HG03378 (cell line): ENCODE data around the gene ZNF844.
"Not testable (repeated sequence)": the region's sequence is repeated elsewhere in the genome, so short reads cannot be mapped to it uniquely, and the experiment has no call there.

Experiments used
- ATAC-seq: cut with Tn5 transposase; IDR thresholded peaks from one replicate; pipeline ENCODE4 v1.9.1; 2021; ENCODE audit warnings: mild to moderate bottlenecking, moderate library complexity; ENCODE audit not compliant: unreplicated experiment

Gene ZNF844

DNA sequence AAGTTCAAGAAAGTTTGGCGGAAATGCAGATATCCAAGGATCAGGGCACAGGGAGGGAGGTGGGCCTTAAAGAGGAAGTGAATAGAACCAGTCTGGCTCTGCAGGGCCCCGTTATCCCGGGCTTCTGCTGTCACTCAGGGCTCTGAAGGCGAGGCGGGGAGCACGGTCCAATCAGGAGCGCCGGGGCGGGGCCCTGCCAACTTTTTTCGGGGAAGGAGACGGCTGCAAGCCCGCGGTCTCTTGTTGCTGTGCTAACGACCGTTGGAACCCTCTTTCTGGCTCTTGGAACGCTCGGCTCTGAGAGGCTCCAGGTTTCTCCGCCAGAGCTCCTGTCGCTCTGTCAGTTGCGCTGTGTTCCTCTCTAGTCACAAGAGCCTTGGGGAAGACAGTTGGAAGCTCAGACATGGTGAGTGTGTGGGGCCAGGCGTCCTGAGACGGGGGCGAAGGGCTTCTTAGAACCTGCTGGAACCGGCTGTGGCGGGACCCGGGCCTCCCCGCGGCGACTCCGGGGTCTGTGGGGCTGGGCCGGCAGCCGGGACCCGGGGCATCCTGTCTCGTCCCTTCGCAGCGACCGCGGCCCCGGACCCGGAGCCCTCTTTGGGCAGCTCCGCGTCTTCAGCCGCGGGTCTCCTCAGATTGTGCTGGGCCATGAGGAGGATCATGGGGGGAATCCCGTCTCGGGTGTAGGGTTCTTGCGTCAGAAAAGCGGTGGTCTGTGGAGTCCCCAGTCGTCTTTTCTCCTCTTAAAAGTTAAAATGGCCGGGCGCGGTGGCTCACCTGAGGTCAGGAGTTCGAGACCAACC lies 27.7 kb downstream of the ZNF844 start:
- no peak for ATAC-seq

DNA sequence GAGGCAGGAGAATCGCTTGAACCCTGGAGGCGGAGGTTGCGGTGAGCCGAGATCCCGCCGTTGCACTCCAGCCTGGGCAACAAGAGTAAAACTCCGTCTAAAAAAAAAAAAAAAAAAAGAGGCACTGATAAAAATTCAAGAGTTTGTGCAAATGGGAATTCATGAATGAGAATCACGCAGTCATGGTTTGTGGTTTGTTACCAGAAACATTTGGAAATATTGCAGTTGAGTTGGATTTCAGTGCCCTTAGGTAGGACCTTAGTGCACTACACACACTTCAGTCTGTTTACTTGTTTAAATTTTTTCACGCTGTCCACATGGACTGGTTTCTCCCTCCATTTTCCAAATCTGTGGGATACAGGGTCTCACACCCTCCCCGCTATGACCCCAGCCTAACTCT lies 28.4 kb downstream of the ZNF844 start:
- ATAC-seq = no peak

- ATAC-seq = no peak
Observed at GRCh38 chr19:12093777-12094176, 29.2 kb downstream of the ZNF844 start.

- ATAC-seq = no peak
Observed at GRCh38 chr19:12095111-12095790, 30.7 kb downstream of the ZNF844 start.

DNA sequence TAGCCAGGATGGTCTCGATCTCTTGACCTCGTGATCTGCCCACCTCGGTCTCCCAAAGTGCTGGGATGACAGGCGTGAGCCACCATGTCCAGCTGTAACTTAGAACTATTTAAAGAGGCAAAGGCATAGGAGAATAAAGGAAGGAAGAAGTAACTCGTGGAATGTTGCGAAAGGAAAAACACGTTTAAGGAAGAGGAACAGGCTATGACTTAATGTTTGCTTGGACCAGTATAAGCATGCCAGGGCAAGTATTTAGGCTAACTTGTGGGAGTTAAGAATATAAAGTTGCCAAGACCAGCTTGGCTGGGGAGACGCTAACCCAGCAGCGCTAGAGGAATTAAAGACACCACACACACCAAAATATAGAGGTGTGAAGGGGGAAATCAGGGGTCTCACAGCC lies 33.5 kb downstream of the ZNF844 start:
- ATAC-seq = no peak

- ATAC-seq = not testable (repeated sequence)
Observed at GRCh38 chr19:12103909-12104308, 39.4 kb downstream of the ZNF844 start.

DNA sequence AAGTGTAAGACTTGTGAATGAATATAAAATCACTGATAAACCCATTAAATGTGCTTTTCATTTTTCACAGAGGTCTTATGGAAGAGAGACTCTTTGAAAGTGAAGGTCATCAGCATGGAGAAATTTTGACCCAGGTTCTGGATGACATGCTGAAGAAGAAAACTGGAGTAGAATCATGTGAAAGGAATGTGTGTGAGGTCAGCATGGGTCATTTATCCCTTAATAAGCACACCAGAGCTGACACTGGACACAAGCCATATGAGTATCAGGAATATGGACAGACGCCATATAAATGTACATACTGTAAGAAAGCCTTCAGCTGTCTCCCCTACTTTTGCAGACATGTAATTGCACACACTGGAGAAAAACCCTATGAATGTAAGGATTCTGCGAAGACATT lies 46.6 kb downstream of the ZNF844 start:
- no peak for ATAC-seq

DNA sequence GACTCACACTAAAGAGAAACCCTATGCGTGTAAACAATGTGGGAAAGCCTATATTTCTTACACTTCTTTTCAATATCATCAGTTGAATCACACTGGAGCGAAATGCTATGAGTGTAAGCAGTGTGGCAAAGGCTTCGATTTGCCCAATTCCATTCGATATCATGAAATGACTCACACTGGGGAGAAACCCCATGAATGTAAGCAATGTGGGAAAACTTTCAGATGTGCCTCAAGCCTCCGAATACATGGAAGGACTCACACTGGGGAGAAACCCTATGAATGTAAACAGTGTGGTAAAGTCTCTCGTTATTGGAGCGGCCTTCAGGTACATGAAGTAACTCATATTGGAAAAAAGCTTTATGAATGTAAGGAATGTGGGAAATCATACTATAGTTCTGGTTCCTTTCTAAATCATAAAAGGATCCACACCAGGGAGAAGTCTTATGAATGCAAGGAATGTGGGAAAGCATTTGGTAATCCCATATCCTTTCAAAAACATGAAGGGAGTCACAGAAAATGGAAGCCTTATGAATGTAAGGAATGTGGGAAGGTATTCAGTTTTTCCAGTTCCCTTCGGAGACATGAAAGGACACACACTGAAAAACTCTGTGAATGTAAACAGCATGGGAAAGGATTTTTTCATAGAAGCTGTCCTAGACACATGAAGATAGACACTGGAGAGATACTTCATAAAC lies 47.6 kb downstream of the ZNF844 start:
- ATAC-seq = no peak

DNA sequence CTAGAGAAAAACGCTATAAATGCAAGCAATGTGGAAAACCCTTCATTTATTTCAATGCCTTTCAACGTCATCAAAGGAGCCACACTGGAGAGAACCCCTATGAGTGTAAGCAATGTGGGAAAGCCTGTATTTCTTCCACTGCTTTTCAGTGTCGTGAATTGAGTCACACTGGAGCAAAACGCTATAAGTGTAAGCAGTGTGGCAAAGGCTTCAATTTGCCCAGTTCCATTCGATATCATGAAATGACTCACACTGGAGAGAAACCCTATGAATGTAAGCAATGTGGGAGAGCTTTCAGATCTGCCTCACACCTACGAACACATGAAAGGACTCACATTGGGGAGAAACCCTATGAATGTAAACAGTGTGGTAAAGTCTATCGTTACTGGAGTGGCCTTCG lies 48.2 kb downstream of the ZNF844 start:
- no peak for ATAC-seq

GRCh38 chr19:12113121-12113520 lies 48.6 kb downstream of the ZNF844 start:
- no peak for ATAC-seq

- ATAC-seq = no peak
Observed at GRCh38 chr19:12117201-12117970, 52.9 kb downstream of the ZNF844 start.

DNA sequence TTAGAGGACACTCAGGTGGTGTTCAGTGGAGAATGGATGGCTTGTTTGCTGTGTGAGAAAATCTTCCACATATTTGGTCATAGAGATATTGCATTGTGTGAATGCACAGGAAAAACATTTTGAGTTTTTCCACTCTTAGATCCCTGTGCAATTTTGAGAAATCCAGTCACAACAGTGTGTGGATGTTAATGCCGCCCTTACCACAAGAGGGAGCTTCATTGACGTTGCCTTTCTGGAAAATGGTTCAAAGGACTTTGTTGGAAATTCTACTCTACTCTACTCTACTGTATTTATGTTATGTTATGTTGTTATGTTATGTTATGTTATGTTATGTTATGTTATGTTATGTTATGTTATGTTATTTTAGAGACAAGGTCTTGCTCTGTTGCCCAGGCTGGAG lies 62.2 kb downstream of the ZNF844 start:
- no peak for ATAC-seq
